ENCODE results near the gene ITGB2. TPM values are rescaled to one million over a fixed set of nuclear protein-coding genes. Genes with fewer than 3 reads are reported as not detected.

ITGB2 gene
- polyA plus RNA-seq, 4 donors, result 9.4 to 15.0 (median 12.1) TPM

DNA sequence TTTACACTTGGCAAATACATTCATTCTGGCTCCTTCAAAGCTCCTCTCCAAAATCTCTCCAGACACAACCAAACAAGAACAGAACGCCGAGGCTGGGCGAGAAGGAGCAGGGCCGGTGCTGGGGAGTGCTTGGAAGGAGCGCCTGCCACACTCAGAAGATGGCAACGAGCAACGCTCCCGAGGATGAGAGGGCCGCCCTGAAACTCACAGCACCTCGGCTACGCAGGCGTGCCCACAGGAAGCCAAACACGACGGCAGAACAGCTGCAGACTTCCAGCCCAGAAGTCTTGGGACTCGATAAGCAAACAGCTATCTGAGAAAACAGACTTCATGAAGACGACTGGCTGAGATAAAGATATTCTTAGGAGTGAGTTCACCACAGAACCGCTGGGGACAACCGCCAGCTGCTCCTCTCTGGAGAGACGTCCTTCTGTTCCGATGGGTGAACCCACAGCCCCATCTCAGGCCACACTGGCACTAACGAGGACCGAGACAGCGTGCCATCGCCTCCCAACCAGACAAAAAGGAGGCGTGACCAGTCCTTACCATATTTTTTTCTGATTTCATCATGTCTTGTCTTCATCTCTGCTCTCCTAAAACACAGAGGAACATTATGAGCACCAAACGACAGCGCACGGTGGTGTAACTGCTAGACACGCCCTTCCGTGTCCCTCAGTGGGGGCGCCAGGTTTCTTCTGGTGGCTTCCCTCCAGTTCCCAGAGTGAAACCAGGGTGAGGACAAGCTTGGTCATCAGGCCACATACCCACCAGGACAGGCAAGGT lies 65.8 kb downstream of the ITGB2 start:
- DNase-seq (ENCODE audit: low read depth in 4 of 4, low spot score in 3 of 4), result no peak

DNA sequence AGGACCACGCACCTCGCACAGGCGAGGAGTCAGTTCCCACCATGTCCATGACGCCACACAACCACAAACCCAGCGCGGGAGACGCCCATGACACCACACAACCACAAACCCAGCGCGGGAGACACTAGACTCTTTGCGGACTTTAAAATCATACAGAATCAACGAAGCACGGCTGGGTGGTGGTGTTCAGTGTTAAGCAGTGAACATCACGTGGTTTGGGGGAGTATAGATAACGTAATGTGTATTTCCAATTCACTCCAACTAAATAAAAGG lies 66.4 kb downstream of the ITGB2 start:
- DNase-seq (ENCODE audit: low read depth in 4 of 4, low spot score in 3 of 4), result no peak

DNA sequence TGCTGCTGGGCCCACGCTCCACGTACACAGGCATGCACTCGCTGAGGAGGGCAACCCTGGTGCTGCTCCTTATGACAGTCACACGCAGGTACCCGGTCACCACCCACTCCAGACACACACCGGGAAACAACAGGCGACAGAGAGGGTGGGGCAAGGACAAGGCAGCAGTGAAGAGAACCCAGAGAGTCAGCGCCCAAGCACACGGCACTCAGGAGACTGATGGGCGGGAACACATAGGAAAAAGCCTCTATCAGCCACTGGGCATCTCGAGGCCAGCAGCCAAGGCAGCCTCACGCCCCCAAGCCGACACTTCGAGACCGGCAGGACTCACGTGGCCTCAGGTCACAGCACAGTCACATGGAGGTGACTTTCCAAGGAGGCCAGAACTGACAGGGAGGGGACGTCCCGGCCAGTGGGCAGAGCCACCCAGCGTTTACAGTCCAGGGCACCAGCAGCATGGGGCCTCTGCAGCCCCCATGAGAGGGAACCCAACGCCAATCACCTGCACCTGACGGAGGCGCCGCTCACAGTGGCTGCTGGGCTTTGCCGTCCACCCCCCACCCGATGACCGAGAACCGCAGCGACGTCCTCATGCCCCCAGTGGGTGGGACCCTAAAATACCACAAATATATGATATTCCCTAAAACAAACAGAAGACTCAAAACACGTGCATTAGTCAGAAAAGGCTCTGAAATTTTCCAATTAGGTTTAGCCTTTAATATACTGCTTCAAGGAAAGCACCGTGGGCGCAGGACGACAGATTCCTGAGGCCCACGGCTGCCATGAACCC lies 66.9 kb downstream of the ITGB2 start:
- no peak for DNase-seq (ENCODE audit: low read depth in 4 of 4, low spot score in 3 of 4)

DNA sequence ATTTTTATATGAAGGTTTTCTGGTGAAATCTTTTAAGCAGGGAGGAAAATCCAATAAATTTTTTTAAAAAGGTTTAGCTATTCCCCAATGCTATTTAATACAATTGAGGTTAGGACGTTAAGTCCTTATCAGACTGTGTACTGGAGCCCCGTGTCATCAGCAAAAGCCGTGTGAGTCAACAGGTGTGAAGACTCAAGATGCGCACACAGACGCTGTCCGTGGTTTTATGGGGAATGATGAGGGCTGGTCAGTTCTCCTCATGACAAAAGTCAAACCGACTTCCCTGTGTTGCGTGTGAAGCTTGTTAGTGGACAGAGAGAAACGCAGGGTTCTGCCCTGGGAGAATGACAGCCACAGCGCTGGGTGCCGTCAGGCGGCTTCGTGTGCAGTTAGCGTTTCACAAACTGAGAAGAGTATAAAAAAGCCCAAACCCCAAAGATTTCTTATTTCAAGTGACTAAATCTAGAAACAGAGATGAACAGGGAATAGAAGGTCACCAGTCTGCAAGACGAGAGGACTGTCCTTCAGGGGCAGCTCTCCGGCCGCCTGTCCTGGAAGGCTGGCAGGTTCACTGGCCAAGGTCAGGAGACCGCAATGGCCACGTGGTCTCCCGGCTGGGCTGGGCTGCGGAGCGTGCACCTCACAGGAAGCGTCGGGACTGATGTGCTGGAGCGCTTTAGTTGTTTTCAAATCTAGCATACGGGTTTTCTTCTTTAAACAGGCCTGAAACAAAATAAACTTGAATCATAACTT lies 69.6 kb downstream of the ITGB2 start:
- no peak for DNase-seq (ENCODE audit: low read depth in 4 of 4, low spot score in 3 of 4)

DNA sequence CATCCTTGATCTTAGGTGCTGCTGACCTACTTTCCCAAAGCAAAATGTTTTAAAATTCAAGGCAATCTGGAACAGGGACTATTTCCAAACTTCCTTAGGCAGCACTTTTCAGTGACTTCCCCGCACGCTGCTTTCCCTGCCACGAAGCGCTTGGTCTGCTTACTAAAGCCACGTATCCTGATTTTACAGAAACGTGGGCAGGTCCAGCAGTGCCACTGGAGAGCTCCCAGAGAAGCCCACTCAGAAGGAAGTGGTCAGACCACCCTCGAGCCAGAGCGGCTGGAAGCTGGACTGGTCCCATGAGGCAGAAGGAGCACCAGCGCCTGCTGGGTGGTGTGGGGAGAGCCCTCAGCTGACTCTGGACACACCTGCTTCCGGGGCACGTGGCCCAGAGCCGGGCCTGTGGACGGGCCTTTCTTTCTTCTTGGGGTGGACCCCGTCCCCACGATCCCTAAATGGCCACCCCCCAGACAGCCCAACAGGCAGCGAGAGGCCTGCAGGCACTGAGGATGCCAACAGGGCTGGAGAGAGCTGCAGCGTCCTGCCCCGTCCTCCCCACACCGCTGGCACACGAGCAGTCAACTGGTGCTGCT lies 70.4 kb downstream of the ITGB2 start:
- DNase-seq (ENCODE audit: low read depth in 4 of 4, low spot score in 3 of 4), result no peak

DNA sequence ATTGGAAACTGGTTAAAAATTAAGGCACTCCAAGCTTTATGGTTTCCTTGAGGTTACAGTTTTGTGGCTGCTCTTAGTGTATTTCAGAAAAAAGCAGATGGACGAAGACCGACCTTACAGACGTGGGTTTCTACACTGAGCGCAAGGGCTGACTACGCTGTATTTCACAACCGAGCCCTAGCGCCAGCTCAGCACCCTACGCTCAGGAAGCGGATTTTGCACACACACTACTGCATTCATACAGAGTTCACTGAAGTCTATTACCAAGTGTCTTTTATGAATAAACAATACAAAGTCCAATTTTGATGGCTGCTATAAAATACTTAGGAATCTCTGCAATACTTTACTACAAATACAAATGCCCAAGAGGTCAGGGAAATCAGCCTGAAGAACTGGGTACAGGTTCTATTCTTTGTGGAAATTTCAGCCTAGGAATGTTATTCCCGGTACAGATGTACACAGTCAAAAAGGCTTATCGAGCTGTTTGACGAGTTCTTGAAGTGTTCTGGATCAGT lies 71.0 kb downstream of the ITGB2 start:
- no peak for DNase-seq (ENCODE audit: low read depth in 4 of 4, low spot score in 3 of 4)

DNA sequence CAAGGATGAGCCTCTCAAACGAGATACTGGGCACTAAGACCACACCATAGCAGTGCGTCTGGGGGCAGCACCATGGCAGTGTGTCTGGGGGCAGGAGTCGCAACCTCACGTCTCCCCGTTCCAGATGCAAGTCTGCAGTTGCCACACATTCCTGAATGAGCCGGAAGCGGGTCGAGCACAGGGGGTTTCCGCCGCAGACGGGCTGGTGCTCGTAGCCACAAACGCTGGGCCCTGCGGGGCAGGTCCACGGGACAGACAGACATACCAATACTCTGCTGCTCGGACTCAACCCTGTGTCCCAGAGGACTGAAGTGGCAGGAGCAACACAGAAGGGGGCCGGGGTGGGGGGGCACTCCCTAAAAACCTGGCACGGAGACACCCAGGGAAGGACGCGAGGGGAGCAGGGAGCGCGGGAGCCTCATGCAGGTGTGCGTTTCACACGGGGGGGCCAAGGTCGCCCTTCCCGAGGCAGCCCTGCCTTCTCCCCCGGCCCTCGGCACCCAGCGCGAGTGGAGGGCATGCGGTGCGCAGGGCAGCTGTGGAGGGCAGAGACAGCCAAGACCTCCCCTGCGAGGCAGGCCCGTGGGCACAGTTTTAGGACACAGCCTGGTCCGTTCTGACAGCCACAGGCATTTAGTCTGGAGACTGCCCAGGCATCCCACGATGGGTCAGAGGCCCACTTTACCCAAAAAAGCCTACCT lies 71.7 kb downstream of the ITGB2 start:
- no peak for DNase-seq (ENCODE audit: low read depth in 4 of 4, low spot score in 3 of 4)

DNA sequence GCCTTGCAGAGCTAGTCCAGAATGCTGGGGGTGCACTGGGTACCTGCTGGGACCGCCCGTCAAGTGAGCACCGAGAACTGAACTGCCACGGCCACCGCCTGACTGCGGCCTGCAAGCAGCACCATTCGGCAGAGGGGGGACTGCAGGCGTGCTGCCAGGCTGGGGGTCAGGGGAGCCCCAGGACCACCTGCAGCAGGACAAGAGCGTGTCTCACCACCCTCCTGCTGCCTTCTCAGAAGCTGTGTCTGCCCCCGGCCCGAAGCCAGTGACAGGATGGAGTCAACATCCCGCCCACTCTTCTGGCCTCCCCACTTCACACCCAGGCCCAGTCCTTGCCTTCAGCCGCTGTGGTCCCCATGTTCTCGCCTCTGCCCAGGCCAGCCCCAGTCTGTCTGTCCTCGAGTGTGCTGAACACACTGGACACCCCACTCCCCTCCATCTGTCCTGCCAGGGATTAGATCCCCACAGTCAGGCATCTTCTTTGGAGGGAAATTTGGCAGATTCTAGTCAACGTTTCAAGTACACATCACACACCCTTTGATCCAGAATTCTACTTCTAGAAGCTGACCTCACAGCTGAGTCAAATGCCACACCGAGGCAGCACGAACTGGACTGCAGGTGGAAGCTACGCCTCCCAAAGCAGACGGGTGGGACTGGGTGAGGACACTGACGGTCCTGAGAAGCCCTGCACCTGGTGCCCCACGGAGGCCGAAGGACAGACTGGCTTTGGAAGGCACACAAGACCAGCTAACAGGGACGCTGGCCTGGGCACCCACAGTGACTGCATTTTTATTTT lies 73.2 kb downstream of the ITGB2 start:
- DNase-seq (ENCODE audit: low read depth in 4 of 4, low spot score in 3 of 4), result no peak

DNA sequence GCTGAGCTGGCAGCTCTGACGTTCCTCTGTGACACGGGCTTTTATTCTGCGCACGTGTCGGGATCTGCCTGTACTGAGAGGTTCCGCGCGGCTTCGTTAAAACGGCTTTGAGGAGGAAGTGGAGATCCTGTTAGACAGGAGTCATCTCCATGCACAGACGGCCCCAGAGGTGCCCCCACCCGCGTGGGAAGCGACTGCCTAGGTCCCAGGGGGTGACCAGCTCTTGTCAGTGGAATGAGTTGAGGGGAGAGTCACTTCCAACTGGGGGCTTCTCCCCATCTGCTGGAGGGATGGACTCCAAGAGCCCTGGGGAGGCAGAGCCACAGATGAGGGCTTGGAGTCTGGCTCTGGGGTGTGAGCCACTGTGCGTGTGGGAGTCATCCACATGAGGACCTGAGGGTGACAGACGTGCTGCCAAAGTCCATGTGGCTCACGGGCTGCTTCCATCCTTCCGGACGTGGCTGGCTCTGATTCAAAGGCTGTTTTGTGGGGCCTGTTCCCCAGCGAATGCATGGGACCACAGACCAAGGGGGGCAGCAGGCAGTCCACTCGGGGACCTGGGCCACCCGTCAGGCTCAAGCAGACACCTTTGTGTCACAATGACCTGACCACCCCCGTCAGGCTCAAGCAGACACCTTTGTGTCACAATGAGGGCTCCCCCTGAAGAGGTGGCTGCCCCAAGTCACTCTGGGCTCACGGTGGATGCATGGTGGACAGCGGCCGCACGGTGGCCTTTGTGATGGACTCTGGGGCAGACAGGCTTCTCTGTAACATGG lies 74.0 kb downstream of the ITGB2 start:
- no peak for DNase-seq (ENCODE audit: low read depth in 4 of 4, low spot score in 3 of 4)

DNA sequence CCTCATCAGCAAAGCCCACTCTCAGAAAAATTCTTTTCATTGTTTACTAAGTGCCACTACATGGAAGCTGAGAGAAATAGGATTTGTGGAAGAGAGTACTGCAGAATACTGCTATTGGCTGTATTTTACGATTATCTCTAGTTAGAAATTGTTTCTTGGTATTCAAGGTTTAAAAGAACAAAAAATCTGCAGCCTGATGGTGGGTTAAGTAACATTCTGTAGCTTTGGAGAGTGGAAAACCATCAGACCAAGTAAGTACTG lies 74.5 kb downstream of the ITGB2 start:
- DNase-seq (ENCODE audit: low read depth in 4 of 4, low spot score in 3 of 4), result no peak

DNA sequence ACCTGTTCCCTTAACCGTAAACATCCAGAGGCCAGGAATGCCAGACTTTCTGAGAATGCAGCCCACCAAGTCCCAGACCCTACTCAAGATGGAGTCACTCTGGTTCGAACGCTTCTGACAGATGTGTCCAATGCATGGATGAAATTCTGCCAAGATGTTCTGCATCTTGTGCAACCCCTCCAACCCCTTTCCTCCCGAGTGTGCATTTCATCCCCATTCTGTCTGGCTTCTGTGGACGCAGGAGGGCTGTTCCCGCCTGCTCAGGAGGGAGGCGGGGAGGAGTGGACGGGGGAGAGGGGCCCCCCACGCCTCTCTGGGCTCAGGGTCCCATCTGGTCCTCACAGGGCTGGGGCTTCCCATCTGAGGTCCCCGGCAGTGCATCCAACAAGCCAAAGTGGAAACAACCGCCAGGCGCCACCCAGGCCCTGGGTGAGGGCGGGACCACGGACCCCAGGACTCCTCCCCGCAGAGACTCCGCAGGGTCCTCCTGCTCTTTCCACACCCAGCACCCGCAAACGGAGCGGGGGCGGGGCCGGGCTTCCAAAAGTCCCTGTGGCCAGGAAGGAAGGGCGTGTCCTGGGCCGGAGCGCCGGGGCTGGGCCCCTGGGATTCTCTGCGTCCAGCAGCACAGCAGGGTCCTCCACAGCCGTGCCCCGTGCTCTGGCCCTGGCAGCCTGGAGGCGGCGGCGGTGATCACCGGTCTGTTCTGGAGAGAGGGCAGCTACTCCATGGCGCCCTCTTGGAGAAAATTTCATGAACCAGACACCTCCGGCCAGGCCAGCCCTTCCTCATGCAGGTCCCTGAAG lies 75.1 kb downstream of the ITGB2 start:
- no peak for DNase-seq (ENCODE audit: low read depth in 4 of 4, low spot score in 3 of 4)

DNA sequence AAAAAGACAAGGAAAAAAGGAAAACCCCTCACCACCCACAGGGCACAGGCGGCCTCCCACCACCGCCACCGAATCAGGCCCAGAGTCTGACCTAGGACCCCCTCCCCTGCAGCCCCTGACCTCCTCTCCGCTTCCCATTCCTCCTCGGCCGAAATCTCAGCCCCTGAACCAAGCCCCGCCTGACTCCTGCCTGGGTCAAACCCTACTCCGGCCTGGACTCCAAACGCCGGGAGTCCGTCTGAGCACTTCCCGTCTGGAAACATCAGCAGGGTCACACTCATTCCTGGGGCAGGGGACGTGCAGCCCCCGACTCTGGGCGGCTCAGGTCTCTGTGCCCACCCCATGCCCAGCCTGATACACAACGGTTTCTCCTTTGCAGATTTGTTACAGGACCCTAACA lies 76.4 kb downstream of the ITGB2 start:
- DNase-seq (ENCODE audit: low read depth in 4 of 4, low spot score in 3 of 4), result no peak

DNA sequence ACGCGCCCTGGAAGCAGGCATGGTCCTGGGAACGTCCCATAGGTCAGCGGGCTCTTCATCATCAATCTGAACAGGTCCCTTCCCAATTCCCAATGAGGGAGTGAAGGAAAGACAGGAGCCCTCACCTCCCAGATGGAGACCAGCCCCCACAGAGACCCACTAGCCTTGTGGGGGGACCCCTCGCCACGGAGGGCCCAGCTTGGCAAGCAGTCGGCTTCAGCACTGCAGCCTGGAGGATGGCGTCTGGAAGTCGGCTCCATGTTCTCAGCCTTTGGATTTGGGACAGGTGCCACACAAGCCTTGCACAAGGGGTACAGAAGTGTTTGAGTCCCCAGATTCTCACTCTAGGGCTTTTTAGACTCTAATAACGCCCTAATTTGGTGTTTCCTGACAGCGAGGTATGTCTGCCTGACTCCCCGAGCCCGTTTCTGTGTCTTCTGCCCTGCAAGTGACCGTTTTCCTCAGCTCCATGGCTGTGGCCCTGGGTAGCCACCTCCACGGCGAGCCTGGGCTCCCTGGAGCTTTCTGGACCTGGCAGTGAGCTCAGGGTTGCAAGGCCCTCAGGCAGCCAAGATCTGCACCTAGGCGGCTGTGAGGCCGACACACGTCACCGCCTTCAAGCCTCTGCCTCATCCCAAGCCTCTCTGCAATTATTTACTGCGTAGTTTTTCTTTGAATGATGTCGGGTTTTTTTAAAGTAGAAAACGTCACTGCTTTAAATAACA lies 77.8 kb downstream of the ITGB2 start:
- no peak for DNase-seq (ENCODE audit: low read depth in 4 of 4, low spot score in 3 of 4)

DNA sequence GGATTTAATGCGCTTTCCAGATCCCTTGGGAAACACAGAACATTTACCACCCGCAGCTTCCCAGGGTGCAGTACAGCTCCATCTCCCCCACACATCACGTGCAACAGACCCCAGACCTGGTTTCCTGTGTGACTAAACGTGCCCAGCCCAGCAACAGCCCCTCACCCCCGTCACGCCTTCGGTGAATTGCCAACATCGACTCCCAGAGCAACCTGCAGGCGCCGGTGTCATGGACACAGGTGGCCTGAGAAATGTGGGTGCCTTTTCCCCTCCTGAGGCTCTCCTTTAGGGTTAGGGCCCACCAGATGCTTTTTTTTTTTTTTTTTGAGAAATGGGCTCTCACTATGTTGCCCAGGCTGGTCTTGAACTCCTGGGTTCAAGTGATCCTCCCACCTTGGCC lies 78.6 kb downstream of the ITGB2 start:
- DNase-seq (ENCODE audit: low read depth in 4 of 4, low spot score in 3 of 4), result no peak

DNA sequence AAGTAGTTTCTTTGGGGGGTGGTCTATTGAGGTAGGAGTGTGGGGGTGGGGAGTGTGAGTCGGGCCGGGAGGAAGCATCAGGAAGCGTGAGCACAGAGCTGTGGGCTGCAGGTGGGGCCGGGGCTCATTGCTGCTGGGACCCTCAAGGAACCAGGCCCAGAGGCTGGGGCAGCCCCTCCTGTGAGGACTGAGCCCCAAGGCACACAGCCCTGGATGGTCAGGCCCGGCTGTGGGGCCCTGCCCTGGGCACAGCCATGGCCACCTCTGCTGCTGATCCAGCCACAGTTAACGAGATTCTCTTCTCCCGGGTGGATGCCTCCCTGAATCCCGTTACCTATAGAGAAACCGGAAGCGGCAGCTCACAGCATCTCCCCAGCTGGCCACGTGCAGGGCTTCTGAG lies 79.9 kb downstream of the ITGB2 start:
- no peak for DNase-seq (ENCODE audit: low read depth in 4 of 4, low spot score in 3 of 4)

DNA sequence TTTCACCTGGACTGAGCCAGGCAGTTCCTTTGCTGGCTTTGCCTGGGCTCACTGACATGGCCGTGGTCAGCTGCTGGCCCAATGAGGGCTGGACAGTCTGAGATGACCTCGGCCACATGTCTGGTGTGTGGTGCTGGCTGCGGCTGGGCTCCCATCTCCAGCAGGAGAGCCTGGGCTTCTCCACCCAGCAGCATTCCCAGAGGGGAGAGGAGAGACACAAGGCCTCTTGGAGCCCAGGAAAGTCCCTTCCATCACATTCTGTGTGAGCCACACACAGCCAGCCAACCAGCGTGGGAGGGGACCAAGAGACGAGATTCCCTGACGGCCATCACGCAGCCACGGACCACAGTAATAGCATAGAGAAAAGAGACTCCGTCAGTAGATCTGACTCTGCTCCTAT lies 81.7 kb downstream of the ITGB2 start:
- DNase-seq (ENCODE audit: low read depth in 4 of 4, low spot score in 3 of 4), result no peak

DNA sequence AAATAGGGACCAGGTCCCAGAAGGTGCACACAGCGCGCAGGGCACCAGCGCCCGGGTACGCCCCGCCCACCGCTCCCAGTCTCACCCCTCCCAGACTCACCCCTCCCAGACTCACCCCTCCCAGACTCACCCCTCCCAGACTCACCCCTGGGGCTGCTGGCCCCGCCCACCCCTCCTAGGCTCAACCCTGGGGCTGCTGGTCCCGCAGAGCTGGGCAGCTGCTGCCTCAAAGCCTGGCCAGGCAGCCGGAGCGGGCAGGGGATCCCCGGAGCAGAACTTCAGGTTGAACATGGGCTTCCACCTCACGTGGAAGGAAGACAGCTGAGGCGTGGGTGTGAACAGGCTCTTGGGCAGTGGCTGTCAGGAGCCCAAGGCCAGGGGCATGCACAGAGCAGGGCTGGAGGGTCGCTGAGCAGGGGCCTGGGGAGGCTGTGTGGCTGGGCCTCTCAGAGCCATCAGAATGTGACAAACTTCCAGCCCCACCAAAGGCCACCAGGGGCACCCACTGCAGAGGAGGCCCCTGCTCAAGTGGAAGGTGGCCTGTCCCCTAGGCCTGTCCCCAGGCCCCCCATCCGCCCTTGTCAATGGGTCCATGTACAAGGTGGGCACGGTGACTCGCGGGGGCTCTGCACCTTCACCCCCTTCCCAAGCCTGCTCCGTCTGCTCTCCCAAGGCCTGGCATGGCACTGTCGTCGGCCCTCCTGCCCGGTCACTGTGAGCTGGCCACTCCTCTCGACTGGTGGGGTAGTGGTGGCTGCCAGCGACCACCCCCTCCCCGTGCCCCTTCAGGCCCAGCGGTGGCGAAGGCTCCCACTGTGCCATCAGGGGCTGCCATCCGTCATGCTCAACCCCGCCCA lies 82.4 kb downstream of the ITGB2 start:
- DNase-seq (ENCODE audit: low read depth in 4 of 4, low spot score in 3 of 4), result no peak

All from right renal pelvis (tissue), 4 donors.